Measurements from ENCODE around the gene ZNF430.
A peak's percentile ranks its signal among the peaks of the same experiment; 100 is the strongest.
"Not testable (repeated sequence)": the region's sequence is repeated elsewhere in the genome, so short reads cannot be mapped to it uniquely, and the experiment has no call there.

The ZNF430 gene

DNA sequence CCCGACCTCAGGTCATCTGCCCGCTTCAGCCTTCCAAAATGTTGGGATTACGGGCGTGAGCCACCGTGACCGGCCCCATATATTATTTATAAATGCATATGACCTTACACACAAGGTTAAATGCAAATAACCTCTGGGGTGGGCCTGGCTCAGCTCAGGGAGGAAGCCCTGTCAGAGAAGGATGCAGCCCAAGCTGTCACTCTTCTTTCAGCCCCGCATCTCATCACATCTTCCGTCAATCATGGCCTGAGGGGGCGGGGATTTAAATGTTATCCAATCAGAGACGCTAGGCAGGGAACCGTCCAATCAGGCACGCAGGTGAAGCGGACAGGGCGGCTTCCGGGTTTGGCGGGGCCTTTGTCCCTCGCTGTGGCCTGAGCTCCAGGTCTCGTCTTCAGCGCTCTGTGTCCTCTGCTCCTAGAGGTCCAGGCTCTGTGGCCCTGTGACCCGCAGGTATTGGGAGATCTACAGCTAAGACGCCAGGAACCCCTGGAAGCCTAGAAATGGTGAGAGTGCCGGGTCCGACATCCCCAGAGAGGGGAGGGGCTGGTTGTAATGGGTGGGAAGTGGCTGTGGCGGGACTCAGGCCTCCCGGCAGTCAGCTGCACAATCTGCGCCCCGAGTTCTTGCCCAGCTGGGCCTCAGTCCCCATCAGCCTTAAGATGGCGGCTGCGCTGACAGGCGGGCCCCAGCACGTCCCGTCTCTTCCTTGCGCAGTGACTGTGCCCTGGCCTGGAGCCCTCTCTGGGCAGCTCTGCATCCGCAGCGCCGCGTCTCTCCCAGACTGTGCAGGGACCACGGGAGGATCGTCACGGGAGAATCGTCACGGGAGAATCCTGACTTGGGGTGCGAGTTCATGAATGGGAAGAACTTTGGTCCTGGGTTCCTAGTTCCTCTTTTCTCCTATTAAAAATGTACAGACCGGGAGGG, at the start of gene ZNF430:
ZNF430 (plus strand) TSS at position 360 of the 930 bp plus-strand sequence; CDS start at position 504, 144 bp downstream.
- peak; percentile 89 for DNase-seq (ENCODE audit: low read depth)

- DNase-seq (ENCODE audit: low read depth), result not testable (repeated sequence)
These were observed 27.7 kb upstream of the ZNF430 start for GRCh38 chr19:20992788-20993187.

GRCh38 chr19:20999731-21000352, 20.6 kb upstream of the ZNF430 start:
- peak; percentile 81 for DNase-seq (ENCODE audit: low read depth)

DNA sequence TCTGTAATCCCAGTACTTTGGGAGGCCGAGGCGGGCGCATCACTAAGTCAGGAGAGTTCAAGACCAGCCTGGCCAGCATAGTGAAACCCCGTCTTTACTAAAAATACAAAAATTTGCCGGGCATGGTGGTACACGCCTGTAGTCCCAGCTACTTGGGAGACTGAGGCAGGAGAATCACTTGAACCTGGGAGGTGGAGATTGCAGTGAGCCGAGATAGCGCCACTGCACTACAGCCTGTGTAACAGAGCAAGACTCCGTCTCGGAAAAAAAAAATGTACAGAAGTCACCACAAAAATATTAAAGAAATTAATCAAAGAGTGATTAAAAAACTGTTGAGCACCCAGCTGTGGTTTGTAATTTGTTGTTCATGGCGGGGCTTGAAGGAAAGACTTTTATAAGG, 781 bp downstream of the ZNF430 start:
- not testable (repeated sequence) for DNase-seq (ENCODE audit: low read depth)

GRCh38 chr19:21022996-21023395, 2.5 kb downstream of the ZNF430 start:
- peak; percentile 41 for DNase-seq (ENCODE audit: low read depth)

DNA sequence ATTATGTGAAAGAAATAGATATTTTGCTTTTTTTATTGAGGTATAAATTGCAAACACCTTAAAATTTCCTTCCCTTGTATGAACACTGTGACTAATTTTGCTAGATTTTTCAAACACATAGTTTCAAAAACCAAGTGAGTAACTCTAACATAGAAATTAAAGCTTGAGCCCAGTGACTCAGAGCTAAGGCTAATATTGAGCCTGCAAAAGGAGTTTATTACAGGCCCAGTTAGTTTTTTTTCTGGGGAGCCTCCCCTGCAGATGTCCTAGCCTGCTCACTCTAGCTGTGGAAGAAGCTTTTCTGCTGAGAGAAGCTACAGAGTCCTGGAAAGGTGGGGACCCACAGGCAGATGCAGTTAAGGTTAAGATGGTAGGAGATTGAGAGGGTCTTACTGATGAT, 3.4 kb downstream of the ZNF430 start:
- DNase-seq (ENCODE audit: low read depth), result no peak

- no peak for DNase-seq (ENCODE audit: low read depth)
These were observed 8.5 kb downstream of the ZNF430 start for GRCh38 chr19:21028969-21029268.

- DNase-seq (ENCODE audit: low read depth), result no peak
These were observed 24.6 kb downstream of the ZNF430 start for GRCh38 chr19:21045028-21045427.

DNA sequence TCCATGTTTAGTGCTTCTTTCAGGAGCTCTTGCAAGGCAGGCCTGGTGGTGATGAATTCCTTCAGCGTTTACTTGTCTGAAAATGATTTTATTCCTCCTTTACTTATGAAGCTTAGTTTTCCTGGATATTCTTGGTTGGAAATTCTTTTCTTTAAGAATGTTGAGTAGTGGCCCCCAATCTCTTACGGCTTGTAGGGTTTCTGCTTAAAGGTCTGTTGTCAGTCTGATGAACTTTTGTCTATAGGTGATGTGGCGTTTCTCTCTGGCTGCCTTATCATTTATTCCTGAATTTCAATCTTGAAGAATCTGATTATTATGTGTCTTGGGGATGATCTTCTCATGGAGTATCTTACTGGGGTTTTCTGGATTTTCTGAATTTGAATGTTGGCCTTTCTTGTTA, 26.0 kb downstream of the ZNF430 start:
- no peak for DNase-seq (ENCODE audit: low read depth)

GRCh38 chr19:21047716-21048115, 27.3 kb downstream of the ZNF430 start:
- no peak for DNase-seq (ENCODE audit: low read depth)

GRCh38 chr19:21052902-21053301, 32.4 kb downstream of the ZNF430 start:
- no peak for DNase-seq (ENCODE audit: low read depth)

GRCh38 chr19:21065336-21065735, 44.9 kb downstream of the ZNF430 start:
- no peak for DNase-seq (ENCODE audit: low read depth)

GRCh38 chr19:21082011-21082975, 61.8 kb downstream of the ZNF430 start, which contains the start of gene ZNF714:
TSS of gene ZNF714 (plus strand) at chr19:21082203. CDS start at chr19:21098269, 16,066 bp downstream.
- peak; percentile 74 for DNase-seq (ENCODE audit: low read depth)

- DNase-seq (ENCODE audit: low read depth), result no peak
These were observed 63.9 kb downstream of the ZNF430 start for GRCh38 chr19:21084343-21084742.

DNA sequence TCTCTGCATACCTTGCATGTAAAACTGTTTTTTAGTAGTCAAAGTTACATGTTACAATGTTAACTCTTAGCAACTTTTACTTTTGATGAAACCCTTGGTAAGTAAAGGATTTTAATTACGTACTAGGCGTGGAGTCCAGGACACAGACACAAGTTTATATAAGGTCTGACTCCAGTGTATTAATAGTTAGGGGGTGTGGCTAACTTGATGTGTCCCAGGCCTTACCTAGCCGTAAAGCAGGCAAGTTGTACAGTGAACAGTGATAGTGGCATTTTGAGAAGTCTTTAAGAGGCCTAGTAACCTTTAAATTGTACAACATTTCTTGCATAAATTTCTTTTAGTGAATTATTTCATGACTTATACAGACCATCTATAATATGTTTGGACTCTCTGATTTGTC, 67.4 kb downstream of the ZNF430 start:
- DNase-seq (ENCODE audit: low read depth), result no peak

GRCh38 chr19:21092109-21092508, 71.7 kb downstream of the ZNF430 start:
- DNase-seq (ENCODE audit: low read depth), result no peak

GRCh38 chr19:21094347-21095025, 74.0 kb downstream of the ZNF430 start:
- no peak for DNase-seq (ENCODE audit: low read depth)

DNA sequence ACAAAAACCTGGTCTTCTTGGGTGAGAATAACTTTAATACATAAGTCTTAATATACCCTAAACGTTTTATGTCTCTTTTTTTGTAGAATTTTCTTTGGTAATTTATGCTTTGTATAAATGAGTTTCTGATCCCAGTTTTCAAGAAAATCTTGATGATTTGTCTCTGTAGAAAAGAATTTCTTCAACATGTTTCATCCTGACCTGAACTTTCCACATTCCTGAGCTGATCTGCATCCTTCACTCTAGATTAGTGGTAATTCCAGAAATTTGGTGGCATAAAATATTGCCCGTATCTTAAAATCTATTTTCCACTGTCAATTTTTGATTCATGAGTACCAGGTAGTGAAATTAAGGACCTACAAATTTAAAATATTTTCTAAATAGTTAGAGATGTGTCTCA, 77.8 kb downstream of the ZNF430 start:
- no peak for DNase-seq (ENCODE audit: low read depth)

GRCh38 chr19:21101521-21102242, 81.2 kb downstream of the ZNF430 start:
- no peak for DNase-seq (ENCODE audit: low read depth)

DNA sequence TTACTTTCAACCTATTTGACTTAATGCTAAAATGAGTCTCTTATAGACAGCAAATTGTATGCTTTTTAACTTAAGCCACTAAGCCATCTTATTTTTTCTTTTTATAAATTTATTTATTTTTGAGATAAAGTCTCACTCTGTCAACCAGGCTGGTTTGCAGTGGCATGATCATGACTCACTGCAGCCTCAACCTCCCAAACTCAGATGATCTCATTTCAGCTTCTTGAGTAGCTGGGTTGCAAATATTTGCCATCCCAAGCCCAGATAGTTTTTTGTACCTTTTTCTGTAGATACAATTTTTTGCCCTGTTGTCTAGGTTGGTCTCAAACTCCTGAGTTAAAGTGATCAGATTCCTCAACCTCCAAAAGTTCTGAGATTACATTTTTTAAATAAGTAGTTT, 88.7 kb downstream of the ZNF430 start:
- DNase-seq (ENCODE audit: low read depth), result no peak

Measured in stimulated activated CD4-positive, alpha-beta T cell treated with anti-CD3 and anti-CD28 coated beads, Interleukin-2, amount 100 ng/mL, for 4 hours (primary cell).